ENCODE measurements around the gene CLIP1.

GRCh38 chr12:122311696-122312095 is 110.8 kb downstream of the CLIP1 start:
- TF ChIP-seq SUZ12 (IDR thresholded peaks at IDR 0.05; ENCODE audit: extremely low read depth, insufficient read depth, insufficient read length), result no peak
- TF ChIP-seq YY1 (IDR thresholded peaks at IDR 0.05; ENCODE audit: insufficient read depth, insufficient read length), result no peak
- no peak for TF ChIP-seq ZNF274 (IDR thresholded peaks at IDR 0.05; ENCODE audit: low read depth, low read length)

Measured in NT2/D1 (cell line).